ENCODE data around the gene MED12L. TPM values are rescaled to one million over a fixed set of nuclear protein-coding genes. Genes with fewer than 3 reads are reported as not detected.

The MED12L gene
- total RNA-seq, 1 donor from 2014 or later, result 0.43 TPM

GRCh38 chr3:151366993-151367392, 281.5 kb downstream of the MED12L start:
- intact Hi-C loops (cut with DNase I), result no loop called here
- no peak for DNase-seq (ENCODE audit: low spot score in 2 of 2)
- no peaks in the 10 kb centered on the region for H3K27me3 ChIP-seq
- H3K36me3 ChIP-seq, result no peaks in the 10 kb centered on the region
- no peaks in the 10 kb centered on the region for H3K9me3 ChIP-seq
- H3K4me1 ChIP-seq, result no peaks in the 10 kb centered on the region
- no peak overlapping the region for H3K4me3 ChIP-seq
- no peak overlapping the region for H3K27ac ChIP-seq
- no peak for TF ChIP-seq CTCF (IDR thresholded peaks at IDR 0.05)

DNA sequence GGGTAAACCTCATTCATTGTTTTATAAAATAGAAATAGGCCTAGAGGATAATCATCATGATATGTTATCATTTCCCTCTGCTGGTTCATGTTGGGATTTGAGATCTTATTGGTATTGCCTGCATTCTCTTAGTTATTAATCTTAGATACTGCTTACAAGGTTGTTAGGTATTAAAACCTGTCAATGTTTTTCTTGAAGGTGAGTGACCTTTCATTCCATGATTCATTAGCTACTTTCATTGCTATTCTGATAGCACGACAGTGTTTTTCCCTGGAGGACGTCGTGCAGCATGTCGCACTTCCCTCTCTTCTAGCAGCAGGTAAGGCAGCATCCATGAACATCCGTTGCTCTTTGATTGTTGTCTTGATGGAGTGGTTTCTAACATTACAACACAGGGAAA, 282.0 kb downstream of the MED12L start:
- no peaks in the 10 kb centered on the region for H3K36me3 ChIP-seq
- no peak overlapping the region for H3K27ac ChIP-seq
- no peak for TF ChIP-seq CTCF (IDR thresholded peaks at IDR 0.05)
- no peak for DNase-seq (ENCODE audit: low spot score in 2 of 2)
- no peak overlapping the region for H3K4me3 ChIP-seq
- H3K4me1 ChIP-seq, result no peaks in the 10 kb centered on the region
- H3K27me3 ChIP-seq, result no peaks in the 10 kb centered on the region
- no peaks in the 10 kb centered on the region for H3K9me3 ChIP-seq
- intact Hi-C loops (cut with DNase I), result no loop called here

GRCh38 chr3:151371526-151371925, 286.1 kb downstream of the MED12L start:
- no peak for DNase-seq (ENCODE audit: low spot score in 2 of 2)

DNA sequence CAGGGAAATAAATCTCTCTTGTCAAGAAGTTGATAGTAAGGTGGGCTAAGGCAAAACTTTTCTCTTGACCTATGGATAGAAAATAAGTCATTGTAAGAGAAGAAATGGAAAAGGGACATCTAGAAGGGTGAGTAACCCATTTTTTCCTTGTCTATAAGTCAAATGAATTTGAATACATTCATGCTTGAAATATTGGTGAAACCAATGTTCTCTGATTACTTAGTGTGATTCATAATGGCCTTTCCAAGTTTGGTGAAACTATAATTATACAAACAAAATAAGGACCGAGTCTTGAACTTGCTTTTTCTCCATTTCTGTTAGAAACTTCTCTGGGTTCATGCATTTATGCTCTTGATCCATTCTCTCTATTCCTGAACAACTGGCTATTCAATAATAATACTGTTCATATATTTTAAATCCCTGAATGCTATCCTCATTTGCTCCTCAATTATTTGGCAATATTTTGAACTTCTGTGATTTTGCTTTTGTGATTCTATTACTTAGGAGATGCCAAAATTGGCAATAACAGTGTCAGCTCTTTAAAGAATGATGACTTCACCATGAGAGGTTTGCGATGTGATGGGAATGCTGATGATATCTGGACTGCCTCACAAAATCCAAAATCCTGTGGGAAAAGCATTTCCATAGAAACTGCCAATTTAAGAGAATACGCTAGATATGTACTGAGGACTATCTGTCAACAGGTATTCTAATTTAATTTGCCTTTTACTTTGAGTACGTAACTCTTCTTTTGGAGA, 286.8 kb downstream of the MED12L start:
- Histone ChIP-seq H3K27ac (no peak overlapping the region), H3K27me3 (no peaks in the 10 kb centered on the region), H3K4me3 (no peak overlapping the region), H3K4me1 (no peaks in the 10 kb centered on the region), H3K9me3 (no peaks in the 10 kb centered on the region), H3K36me3 (no peaks in the 10 kb centered on the region)
- intact Hi-C loops (cut with DNase I), result no loop called here
- no peak for TF ChIP-seq CTCF (IDR thresholded peaks at IDR 0.05)
- no peak for DNase-seq (ENCODE audit: low spot score in 2 of 2)

More at GRCh38 chr3:151371526-151371925, 286.1 kb downstream of the MED12L start:
- Histone ChIP-seq H3K4me1 (no peaks in the 10 kb centered on the region), H3K9me3 (no peaks in the 10 kb centered on the region), H3K4me3 (no peak overlapping the region), H3K36me3 (no peaks in the 10 kb centered on the region), H3K27ac (no peak overlapping the region), H3K27me3 (no peaks in the 10 kb centered on the region)
- intact Hi-C loops (cut with DNase I), result no loop called here
- no peak for TF ChIP-seq CTCF (IDR thresholded peaks at IDR 0.05)

- Histone ChIP-seq H3K27ac (no peak overlapping the region), H3K27me3 (no peaks in the 10 kb centered on the region), H3K9me3 (no peaks in the 10 kb centered on the region), H3K4me3 (no peak overlapping the region), H3K4me1 (no peaks in the 10 kb centered on the region), H3K36me3 (no peaks in the 10 kb centered on the region)
- DNase-seq (ENCODE audit: low spot score in 2 of 2), result no peak
- intact Hi-C loops (cut with DNase I), result no loop called here
- no peak for TF ChIP-seq CTCF (IDR thresholded peaks at IDR 0.05)
Measured at GRCh38 chr3:151377768-151378385, 292.4 kb downstream of the MED12L start.
